HG02763 (cell line): ENCODE data around the gene FTSJ1.
A peak's percentile ranks its signal among the peaks of the same experiment; 100 is the strongest.
"Not testable (repeated sequence)": the region's sequence is repeated elsewhere in the genome, so short reads cannot be mapped to it uniquely, and the experiment has no call there.

Experiments used
- ATAC-seq: cut with Tn5 transposase; IDR thresholded peaks from one replicate; pipeline ENCODE4 v1.9.1; 2021; ENCODE audit warnings: mild to moderate bottlenecking, moderate library complexity; ENCODE audit not compliant: unreplicated experiment

FTSJ1 gene, protein sequence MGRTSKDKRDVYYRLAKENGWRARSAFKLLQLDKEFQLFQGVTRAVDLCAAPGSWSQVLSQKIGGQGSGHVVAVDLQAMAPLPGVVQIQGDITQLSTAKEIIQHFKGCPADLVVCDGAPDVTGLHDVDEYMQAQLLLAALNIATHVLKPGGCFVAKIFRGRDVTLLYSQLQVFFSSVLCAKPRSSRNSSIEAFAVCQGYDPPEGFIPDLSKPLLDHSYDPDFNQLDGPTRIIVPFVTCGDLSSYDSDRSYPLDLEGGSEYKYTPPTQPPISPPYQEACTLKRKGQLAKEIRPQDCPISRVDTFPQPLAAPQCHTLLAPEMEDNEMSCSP

DNA sequence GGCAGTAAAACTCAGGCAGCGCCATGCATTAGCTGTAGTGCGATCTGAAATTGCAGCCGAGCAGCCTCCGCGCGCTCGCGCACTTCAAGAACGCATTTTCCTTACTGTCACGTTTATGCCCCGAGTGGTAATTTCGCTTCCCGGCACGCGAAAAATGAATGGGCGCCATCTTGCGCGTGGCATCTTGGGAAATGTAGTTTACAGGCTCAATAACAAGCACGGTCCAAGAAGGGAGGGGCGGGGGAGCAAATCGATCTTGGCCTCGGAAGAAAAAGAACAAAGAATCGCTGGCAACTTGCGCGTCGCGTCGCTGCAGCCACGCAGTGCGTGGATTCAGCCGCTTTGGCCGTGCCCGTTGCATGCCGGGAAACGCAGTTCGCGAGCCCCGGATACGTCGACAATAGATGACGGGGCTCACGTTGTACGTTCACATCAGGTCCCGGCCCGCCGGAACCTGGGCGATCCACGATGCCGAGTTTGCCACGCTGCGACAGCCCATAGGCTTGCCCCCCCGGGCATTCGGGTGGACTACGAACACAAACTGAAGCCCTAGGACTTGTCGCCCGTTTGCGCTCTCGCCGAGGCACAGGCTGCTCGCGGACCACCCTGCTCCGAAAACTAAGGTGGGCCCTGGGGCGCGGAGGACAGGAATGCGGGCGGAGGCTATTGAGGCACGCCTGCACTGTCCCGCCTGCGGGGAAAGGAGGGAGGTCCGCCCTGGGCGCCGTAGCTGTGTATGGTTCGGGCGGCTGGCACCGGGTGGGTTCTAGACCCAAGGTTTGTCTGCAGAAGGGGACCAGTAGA, at the start of gene FTSJ1:
Gene FTSJ1 (plus strand): TSS at position 426 of the 804 bp plus-strand sequence. CDS start 1,849 bp downstream, outside the sequence.
- peak; percentile 88 for ATAC-seq

DNA sequence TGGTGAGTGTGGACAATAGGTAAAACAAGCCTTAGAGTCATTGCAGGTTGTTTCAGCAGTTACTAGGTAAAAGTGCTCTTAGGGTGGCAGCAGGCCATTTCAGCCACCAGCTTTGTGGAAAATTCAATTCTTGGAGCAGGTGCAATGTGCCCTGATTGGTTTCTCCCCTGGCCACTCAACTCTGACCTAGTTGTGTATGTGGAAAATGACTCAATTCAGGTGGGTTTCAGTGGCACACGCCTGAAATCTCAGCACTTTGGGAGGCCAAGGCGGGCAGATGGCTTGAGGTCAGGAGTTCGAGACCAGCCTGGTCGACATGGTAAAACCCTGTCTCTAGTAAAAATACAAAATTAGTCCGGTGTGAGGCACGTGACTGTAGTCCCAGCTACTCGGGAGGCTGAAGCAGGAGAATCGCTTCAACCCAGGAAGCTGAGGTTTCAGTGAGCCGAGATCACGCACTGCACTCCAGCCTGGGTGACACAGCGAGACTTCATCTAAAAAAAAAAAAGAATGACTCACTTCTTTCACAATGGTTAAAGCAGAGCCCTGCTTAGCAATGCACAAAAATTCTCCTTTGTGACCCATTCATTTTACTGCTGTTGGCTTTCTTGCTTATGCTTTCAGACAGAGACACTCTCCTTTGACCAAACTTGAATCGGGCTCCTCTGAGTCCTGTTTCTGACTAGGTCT, 48.8 kb upstream of the FTSJ1 start:
- ATAC-seq = not testable (repeated sequence)

DNA sequence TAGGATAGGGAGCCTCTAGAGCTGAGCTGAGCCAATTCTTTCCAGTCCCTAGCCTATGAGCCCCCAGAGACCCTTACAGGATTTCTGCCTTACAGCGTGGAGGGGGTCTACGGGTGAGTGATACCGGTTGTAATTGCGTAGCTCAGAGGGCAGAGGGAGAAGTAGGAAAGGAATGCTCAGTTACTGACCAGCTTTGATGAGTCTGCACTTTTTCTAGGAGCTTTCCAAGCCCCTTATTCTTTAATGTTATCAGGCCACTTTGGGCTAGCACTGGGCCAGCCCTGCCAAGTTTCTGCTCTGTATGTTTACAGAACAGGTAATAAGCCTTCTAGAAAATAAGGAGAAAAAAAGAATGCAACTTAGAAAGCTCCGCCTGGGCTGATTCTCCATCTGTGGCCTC, 46.4 kb upstream of the FTSJ1 start:
- not testable (repeated sequence) for ATAC-seq

DNA sequence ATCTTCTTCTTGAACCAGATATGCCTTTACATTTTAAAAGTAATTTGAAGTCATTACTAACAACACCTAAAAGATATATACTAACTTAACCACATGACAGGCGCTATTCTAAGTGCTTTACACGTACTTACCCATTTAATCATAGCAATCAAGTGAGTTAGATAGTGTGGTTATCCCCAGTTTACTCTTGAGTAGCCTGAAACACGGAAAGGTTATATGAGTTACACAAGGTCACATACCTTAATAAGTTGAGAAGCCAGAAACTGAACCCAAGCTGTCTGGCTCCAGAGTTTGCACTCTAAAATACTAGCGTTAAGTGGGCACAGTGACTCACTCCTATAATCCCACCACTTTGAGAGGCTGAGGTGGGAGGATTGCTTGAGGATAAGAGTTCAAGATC, 45.8 kb upstream of the FTSJ1 start:
- not testable (repeated sequence) for ATAC-seq

DNA sequence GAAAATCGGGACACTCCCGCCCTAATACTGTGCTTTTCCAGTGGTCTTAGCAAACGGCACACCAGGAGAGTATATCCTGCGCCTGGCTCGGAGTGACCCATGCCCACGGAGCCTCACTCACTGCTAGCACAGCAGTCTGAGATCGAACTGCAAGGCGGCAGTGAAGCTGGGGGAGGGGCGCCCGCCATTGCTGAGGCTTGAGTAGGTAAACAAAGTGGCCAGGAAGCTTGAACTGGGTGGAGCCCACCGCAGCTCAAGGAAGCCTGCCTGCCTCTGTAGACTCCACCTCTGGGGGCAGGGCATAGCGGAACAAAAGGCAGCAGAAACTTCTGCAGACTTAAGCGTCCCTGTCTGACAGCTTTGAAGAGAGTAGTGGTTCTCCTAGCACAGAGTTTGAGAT, 42.3 kb upstream of the FTSJ1 start:
- not testable (repeated sequence) for ATAC-seq

DNA sequence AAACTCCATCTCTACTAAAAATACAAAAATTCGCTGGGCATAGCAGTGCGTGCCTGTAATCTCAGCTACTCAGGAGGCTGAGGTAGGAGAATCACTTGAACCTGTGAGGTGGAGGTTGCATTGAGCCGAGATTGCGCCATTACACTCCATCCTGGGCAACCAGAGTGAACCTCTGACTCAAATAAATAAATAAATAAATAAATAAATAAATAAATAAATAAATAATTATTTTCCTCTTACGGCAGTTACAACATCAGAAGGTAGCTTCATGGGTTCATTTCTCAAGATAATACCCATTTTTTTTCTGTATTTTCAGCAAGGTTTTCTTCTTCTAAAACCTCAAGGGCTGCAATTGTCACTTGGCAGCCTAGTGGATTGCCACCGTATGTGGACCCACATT, 28.8 kb upstream of the FTSJ1 start:
- not testable (repeated sequence) for ATAC-seq

DNA sequence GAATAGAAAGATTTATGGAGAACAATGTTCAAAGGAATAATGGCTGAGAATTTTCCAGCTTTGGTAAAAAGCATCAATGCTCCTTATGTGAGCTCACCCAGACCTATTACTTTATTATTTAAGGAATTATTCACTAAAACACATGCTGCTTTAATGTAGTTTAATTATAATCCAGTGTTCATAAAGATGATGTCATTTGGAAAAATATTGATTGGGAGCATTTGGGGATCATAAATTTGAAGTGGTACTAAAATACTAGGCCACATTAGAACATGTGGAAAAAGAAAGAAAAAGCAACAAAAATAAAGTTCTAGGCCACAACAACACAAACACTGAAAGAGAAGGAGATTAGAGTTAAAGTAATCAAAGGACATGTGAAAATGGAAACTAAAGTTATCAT, 25.9 kb upstream of the FTSJ1 start:
- ATAC-seq = no peak

DNA sequence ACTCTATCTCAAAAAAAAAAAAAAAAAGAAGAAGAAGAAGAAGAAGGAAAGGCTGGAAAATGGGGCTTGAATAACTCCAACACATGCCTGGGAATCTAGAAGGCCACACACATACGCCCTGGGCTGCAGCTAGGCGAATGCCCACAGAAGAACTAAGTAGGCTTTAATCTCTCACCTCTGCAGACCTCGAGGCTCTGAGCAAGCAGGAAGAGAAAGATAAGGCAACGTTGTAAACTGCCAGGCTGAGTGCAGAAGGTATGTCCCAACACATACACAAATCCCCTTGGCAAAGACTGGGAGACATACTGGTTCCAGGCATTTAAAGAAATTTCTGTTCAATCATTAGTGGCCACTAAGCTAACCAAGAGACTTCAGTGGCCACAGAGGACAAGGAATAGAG, 24.3 kb upstream of the FTSJ1 start:
- no peak for ATAC-seq

DNA sequence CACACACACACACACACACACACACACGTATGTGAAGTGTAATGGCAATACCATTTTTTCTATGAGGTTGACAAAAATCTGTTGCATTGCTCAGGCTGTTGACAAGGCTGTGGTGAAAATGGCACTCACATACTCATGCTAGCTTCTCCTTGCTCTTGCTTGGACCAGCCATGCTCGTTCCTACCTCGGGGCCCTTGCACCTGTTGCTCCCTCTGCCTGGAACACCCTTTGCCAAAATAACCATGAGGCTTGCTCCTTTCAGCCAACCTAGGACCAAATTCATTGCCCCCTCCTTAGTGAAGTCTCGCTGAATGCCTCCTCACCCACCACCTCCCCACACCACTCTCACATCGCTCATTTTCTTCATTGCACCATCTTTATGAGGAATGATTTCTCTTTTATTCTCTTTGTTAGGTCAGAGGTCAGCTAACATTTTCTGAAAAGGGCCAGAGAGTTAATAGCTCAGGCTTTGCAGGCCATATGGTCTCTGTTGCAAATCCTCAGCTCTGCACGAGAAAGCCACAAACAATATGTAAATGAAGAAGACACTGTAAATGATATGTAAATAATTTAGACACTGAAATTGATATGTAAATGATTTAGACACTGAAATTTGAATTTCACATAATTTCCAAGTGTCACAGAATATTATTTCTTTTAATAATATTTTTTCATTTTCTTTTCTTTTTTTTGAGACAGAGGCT, 19.2 kb upstream of the FTSJ1 start:
- ATAC-seq = no peak

DNA sequence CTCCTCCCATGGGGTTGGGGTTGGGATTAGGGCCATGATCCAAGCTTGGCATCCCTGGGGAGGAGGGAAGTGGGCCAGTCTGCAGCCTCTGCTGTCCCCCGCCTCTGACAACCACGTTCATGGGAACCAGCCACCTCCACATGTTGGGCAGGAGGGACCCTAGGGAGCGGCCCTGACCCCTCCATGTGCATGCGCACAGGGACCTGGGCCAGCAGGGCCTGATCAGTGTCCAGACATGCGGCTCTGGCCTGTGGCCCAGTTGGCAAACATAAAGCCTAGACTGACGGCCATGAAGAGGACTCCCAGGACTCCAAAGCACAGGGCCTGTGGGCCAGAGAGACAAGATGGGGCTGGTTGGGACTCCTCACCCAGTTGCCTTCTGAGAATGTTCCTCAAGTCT, 17.3 kb upstream of the FTSJ1 start:
- no peak for ATAC-seq

DNA sequence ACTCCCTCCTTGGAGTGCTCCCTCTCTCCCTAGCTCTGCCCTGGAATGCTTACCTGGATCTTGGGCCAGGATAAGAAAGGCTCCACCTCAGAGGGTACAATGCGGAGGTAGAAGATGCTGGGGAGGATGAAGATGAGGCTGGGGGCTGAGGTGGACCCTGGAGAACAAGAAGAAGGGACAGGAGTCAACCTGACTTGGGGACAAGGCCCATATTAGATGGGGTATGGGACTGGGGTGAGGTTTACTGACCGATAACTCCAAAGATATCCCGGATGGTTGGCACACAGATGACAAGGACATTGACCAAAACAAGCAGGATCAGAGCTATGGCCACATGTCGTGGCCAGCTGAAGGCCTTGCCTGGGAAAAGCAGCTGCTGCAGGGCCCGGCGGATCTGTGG, 16.5 kb upstream of the FTSJ1 start:
- no peak for ATAC-seq

DNA sequence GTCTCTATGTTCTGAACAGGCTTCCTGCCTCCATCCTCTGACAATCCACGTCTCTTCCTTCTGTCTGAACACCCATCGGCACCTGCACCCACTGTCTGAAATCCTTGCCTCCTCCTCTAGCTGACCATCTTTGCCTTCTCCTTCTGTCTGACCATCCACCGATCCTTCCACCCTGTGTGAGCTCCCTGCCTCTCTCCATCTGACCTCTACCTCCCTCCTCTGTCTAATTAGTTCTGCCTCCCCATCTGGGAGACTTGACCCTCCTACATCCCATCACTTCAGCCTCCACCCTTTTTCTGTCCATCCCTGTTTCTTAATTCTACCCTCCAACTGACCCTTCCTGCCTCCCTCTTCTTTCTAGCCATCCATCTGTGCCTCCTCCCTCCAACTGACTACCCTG, 16.0 kb upstream of the FTSJ1 start:
- ATAC-seq = no peak

DNA sequence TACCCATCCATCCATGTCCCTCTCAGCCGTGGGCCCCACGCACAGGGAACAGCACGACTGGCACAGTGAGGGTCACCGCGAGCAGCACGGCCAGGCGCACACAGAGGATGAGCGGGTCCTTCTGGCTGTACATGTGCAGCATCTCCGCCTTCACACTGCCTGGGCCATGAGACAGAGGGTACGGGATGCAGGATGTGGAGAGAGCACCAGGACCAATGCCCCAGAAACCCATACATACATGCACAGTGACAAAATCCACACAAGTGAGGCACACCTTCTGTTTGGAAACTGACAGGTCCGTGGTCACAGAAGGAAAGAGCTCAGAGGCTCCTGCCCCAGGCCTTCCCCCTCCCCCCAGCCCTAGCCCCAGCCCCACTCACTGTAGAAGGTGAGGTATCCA, 15.4 kb upstream of the FTSJ1 start:
- no peak for ATAC-seq

DNA sequence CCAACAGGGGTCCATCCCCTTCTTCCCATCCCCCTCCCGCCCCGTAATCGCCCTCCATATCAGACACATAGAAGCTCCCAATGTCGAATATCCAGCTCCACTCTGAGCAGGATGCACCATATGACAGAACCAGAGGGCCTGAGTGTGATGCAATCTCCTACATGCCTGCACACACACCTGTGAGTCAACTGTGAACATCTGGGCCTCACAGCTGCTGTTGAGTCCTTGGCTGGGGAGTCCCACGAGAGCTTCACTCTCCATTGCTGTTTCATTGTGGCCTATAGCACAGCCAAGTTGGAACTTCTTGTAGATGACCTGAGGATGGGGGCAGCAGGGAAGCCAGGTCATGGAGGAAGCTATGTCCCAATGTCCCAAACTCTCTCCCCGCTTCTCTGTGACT, 14.2 kb upstream of the FTSJ1 start:
- no peak for ATAC-seq

DNA sequence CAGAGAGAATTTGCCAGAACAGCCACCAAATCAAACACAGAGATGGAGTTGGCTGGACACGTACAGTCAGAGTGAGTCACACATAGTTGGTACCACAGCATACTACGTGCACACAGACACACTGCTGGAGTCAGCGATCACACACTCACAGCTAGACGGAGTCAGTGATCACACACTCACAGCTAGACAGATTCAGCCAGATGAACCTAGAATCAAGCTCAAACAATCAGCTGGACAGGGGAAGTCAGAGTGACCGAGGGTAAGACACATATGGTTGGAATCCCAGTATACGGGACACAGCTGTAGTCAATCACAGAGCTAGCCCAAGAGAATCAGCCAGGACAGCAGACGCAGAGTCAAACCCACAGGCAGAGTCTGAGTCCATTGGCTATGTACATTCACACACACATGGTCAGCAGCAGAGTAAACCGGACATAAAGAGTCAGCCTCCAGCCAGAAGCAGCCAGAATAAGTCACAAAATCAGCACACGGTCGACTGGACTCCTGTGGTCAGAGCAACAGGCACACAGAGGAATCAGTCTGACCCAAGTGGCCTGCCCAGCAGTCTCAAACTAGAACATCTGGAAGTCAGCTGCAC, 10.6 kb upstream of the FTSJ1 start:
- no peak for ATAC-seq

DNA sequence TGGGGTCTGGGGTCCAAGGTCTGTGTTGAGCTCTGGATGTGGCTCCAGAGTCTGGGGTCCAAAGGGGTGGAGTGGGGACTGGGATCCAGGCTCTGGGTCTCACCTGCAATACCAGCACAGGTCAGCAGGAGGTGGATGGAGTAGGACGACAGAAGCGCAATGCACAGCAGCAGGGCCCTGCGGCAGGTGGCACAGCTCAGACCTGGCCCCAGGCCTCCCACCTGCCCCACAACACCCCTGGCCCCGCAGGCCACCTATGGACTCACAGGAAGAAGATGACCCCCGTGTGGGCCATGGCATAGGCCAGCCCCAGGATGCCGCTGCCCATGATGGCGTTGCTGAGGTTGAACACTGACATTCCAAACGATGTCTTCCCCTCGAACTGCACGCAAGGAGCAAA, 9.3 kb upstream of the FTSJ1 start:
- no peak for ATAC-seq

DNA sequence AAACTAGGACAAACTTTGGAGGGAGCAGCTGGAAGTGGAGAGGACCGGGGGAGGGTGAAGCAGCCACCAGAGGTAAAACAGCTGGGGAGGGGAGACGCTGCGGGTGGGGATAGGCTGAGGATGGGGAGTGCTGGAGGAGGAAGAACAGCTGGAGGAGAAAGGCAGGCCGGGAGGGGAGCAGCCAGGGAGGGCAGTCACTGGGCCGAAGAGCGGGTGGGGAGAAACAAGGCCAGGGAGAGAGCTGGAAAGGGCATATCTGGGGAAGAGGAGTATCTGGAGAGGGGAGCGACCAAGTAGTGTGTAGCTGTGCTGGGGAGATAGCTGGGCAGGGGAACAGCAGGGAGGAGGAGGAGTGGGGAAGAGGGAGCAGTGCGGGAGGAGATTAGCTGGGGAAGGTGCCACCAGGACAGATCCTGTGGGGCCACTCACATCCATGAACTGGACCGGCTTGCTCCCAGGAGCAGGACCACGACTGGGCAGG, 8.7 kb upstream of the FTSJ1 start:
- no peak for ATAC-seq

DNA sequence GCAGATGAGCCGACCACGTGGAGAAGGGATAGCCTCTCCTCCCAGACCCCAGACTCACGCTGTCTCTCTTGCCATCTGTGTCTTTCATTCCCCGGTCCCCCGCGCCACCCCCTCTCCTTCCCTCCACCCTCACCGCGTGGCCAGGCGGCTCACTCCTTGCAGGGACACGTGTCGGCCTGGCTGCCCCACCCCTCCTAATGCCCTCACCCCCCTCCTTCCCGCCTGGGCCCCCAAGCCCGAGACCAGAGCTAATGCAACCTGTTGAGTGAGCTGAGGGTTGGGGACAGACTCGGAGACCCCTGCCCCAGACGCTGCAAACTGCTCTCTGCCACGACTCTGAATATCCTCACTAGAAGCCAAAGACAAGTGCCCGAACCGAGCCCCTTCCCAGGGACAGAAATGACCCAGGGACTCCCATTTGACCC, 7.7 kb upstream of the FTSJ1 start:
- ATAC-seq = no peak

DNA sequence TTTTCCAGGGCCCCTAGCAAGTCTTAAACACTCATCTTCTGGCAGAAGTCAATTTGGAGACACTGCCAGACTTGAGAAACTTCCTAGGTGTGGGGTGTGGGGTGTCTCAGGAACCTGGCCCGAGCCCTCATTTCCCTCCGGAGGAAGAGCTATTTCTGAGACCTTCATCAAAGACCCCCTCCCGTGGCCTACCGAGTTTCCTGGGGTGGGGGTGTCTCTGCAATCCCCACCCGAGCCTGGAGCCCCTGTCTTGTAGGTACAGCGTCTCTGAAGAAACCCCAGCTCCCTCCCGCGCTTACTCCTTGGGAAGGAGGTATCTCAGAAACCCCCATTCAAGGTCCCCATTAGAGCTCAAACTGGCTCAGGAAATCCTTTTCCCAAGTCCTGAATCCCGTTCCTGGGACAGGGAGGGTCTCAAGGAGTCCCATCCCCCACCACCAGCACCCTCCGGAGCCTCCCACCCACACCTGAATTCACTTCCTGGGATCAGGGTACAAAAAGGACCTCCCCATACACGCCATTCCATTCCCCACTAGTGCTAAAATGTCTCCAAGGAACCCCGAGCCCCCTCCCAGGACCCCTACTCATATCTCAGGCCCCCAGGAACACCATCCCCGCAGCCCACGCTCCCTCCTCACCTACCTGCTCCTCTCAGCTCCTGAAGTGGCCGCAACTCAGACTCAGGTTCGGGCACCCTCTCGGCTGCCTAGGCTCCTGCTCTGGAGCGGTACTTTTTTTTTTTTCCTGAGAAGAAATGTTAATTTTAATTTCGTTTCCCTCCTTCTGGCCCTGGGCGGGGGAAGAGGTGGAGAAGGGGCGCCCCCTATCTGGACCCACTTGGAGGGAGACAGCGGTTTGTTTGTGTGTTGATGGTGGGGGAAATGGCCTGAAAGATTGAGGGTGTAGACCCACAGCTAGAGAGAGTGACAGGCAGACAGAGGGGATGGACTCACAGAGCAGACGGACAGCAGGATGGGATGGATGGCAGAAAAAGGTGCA, 7.0 kb upstream of the FTSJ1 start:
- ATAC-seq = no peak
